ENCODE measurements around the gene CCR7.

GRCh38 chr17:40598619-40599467 lies 33.6 kb upstream of the CCR7 start:
- TF ChIP-seq POLR2AphosphoS5 (IDR thresholded peaks at IDR 0.05) (no peak), CTCF (IDR thresholded peaks at IDR 0.05) (no peak)
